K562 (cell line): ENCODE results near the gene TSHR. TPM values are rescaled to one million over a fixed set of nuclear protein-coding genes. Genes with fewer than 3 reads are reported as not detected.
A peak's percentile ranks its signal among the peaks of the same experiment; 100 is the strongest.

Experiments used
- ARID1B ChIP-seq: fragments of 450-650 bp; IDR thresholded peaks from 2 replicates; pipeline ENCODE4 v1.6.1; 2016; ENCODE audit warnings: antibody characterized with exemption, mild to moderate bottlenecking, inconsistent platforms
- ARID4B ChIP-seq: sonication (generic); formaldehyde crosslinking; IDR thresholded peaks from 2 replicates; pipeline ENCODE4 v1.8.0; 2022; ENCODE audit warnings: mild to moderate bottlenecking, missing genetic modification reagents
- BCOR ChIP-seq: fragments of 450-650 bp; IDR thresholded peaks from 2 replicates; pipeline ENCODE4 v1.6.1; 2016
- ESRRA ChIP-seq: fragments of 450-650 bp; IDR thresholded peaks from 2 replicates; pipeline ENCODE4 v1.6.1; 2014; ENCODE audit warnings: low read depth, mild to moderate bottlenecking, moderate library complexity, borderline replicate concordance
- NR4A1 ChIP-seq, 2 experiments: fragments of 250-450 bp in 1 of 2; fragments of 450-650 bp in 1 of 2; sonication (Bioruptor Pico) in 1 of 2; IDR thresholded peaks; 2 replicates each; pipeline versions ENCODE4 v1.4.0 to v1.6.1; 2016 to 2020; ENCODE audit warnings: mild to moderate bottlenecking in 2 of 2, missing compliant biosample characterization in 1 of 2, missing genetic modification characterization in 1 of 2, moderate library complexity in 1 of 2
- PATZ1 ChIP-seq: fragments of 250-450 bp; sonication (Bioruptor Pico); IDR thresholded peaks from 2 replicates; pipeline ENCODE4 v1.5.0; 2020; ENCODE audit warnings: mild to moderate bottlenecking, borderline replicate concordance
- PRPF4 ChIP-seq: fragments of 200-400 bp; formaldehyde crosslinking; IDR thresholded peaks from one replicate; pipeline ENCODE4 v1.6.1; 2017; ENCODE audit warnings: low read length, low read depth, mild to moderate bottlenecking; ENCODE audit not compliant: insufficient read depth, poor library complexity, severe bottlenecking
- RB1 ChIP-seq: fragments of 450-650 bp; IDR thresholded peaks from 2 replicates; pipeline ENCODE4 v1.6.1; 2017; ENCODE audit warnings: low read depth, mild to moderate bottlenecking
- SMARCA5 ChIP-seq: fragments of 450-650 bp; IDR thresholded peaks from 2 replicates; pipeline ENCODE4 v1.6.1; 2016
- SNRNP70 ChIP-seq: fragments of 200-400 bp; formaldehyde crosslinking; optimal IDR thresholded peaks from 2 replicates; pipeline ENCODE3; 2017; ENCODE audit warnings: low read depth, low read length
- TAF15 ChIP-seq: fragments of 200-400 bp; formaldehyde crosslinking; IDR thresholded peaks from 2 replicates; pipeline ENCODE4 v1.6.1; 2017; ENCODE audit warnings: mild to moderate bottlenecking, low read depth, low read length, moderate library complexity
- ZNF212 ChIP-seq: fragments of 450-650 bp; formaldehyde crosslinking; IDR thresholded peaks from 2 replicates; pipeline ENCODE4 v1.4.0; 2020; ENCODE audit warnings: mild to moderate bottlenecking
- ZNF347 ChIP-seq: fragments of 450-650 bp; formaldehyde crosslinking; IDR thresholded peaks from 2 replicates; pipeline ENCODE4 v1.4.0; 2020; ENCODE audit warnings: low read depth, mild to moderate bottlenecking, moderate library complexity
- ZNF407 ChIP-seq: fragments of 450-650 bp; IDR thresholded peaks from 2 replicates; pipeline ENCODE4 v1.6.1; 2016; ENCODE audit warnings: low read depth
- ZNF644 ChIP-seq: fragments of 200-800 bp; sonication (Bioruptor generic); IDR thresholded peaks from 2 replicates; pipeline ENCODE4 v1.6.1; 2016; ENCODE audit warnings: low read depth, missing genetic modification characterization, missing compliant biosample characterization
- polyA plus RNA-seq, 8 experiments: library from polyadenylated mRNA; depleted of rRNA in 4 of 8; stranded (reverse) in 5 of 8; unstranded in 3 of 8; fragments of >200 nt; fragmentation: Nextera tagmentation in 2 of 8; fragmentation: Illumina TruSeq in 1 of 8; extraction: Ambion mirVana in 2 of 8; extraction: Trizol in 1 of 8; gene quantifications; 2 replicates each; pipeline versions ENCODE4 v1.2.1 to v1.2.3, GENCODE V29; 2011 to 2014; ENCODE audit warnings: inconsistent platforms in 1 of 8, missing spikeins in 1 of 8
- total RNA-seq, 7 experiments: library from RNA; depleted of rRNA in 6 of 7; stranded (reverse); fragments of >200 nt in 6 of 7; fragmentation: Illumina TruSeq in 2 of 7; extraction: Trizol in 2 of 7; gene quantifications; 2 replicates each; pipeline versions ENCODE4 v1.2.1 to v1.2.3, GENCODE V29; 2011 to 2021; ENCODE audit warnings: low replicate concordance in 1 of 7

Gene TSHR
- total and polyA plus RNA-seq, 9 of the 15 experiments (the other 6 are each of a cell fraction or from before 2014, with no cell fraction given) = 0.01 to 0.10 TPM; not detected in 7

GRCh38 chr14:81162941-81163340 is 207.5 kb downstream of the TSHR start (continued):
- TF ChIP-seq ZNF644 (tag) = no peak; the same call in 1 of the 2 replicates
- no peak for TF ChIP-seq PRPF4
- TF ChIP-seq ESRRA = no peak
- TF ChIP-seq ARID1B = peak; percentile 69
- TF ChIP-seq ARID4B (CRISPR knock-in tag) = no peak
- no peak for TF ChIP-seq SNRNP70
- no peak for TF ChIP-seq TAF15
- TF ChIP-seq ZNF347 (CRISPR knock-in tag) = no peak
- TF ChIP-seq BCOR = no peak
- no peak for TF ChIP-seq PATZ1
- no peak for TF ChIP-seq NR4A1 (CRISPR knock-in tag; IDR thresholded peaks at IDR 0.05)
- no peak for TF ChIP-seq NR4A1 (tag; IDR thresholded peaks at IDR 0.05)
- TF ChIP-seq ZNF212 = no peak
- no peak for TF ChIP-seq SMARCA5
- TF ChIP-seq RB1 = no peak
- TF ChIP-seq ZNF407 = no peak
